Trophoblast cell (in vitro differentiated cells and primary cell): Measurements from ENCODE around the gene PEX7.
"Not testable (repeated sequence)": the region's sequence is repeated elsewhere in the genome, so short reads cannot be mapped to it uniquely, and the experiment has no call there.

Source experiments
- DNase-seq, 2 donors: peaks; one replicate each; pipeline ENCODE4 v3.0.0-alpha.2; 2016
- H2AFZ ChIP-seq: 2 replicates; pipeline ENCODE4 v1.6.1; 2013; ENCODE audit warnings: low read length, moderate library complexity, mild to moderate bottlenecking; ENCODE audit not compliant: insufficient read depth, poor library complexity
- H2AK5ac ChIP-seq: 2 replicates; pipeline ENCODE4 v1.6.1; 2013; ENCODE audit warnings: mild to moderate bottlenecking, low read length
- H2BK120ac ChIP-seq: 2 replicates; pipeline ENCODE4 v1.6.1; 2013; ENCODE audit warnings: low read length, mild to moderate bottlenecking, moderate library complexity; ENCODE audit not compliant: insufficient read depth, poor library complexity
- H2BK12ac ChIP-seq: 2 replicates; pipeline ENCODE4 v1.6.1; 2013; ENCODE audit warnings: mild to moderate bottlenecking, low read length, moderate library complexity
- H2BK5ac ChIP-seq: 2 replicates; pipeline ENCODE4 v1.6.1; 2013; ENCODE audit warnings: low read length, low read depth, moderate library complexity, mild to moderate bottlenecking; ENCODE audit not compliant: poor library complexity
- H3K14ac ChIP-seq: 2 replicates; pipeline ENCODE4 v1.6.1; 2013; ENCODE audit warnings: mild to moderate bottlenecking, low read length
- H3K18ac ChIP-seq: 2 replicates; pipeline ENCODE4 v1.6.1; 2013; ENCODE audit warnings: mild to moderate bottlenecking, low read length
- H3K23ac ChIP-seq: 2 replicates; pipeline ENCODE4 v1.6.1; 2013; ENCODE audit warnings: low read length
- H3K27ac ChIP-seq: 2 replicates; pipeline ENCODE4 v1.5.1; 2013; ENCODE audit warnings: low read depth, mild to moderate bottlenecking, inconsistent platforms, low read length, moderate library complexity
- H3K27me3 ChIP-seq: 2 replicates; pipeline ENCODE4 v1.6.1; 2013; ENCODE audit warnings: inconsistent platforms, mild to moderate bottlenecking, low read length, moderate library complexity; ENCODE audit not compliant: insufficient read depth
- H3K36me3 ChIP-seq, 2 experiments: 1 replicate in 1 of 2; 2 replicates in 1 of 2; pipeline ENCODE4 v1.6.1; 2013; ENCODE audit warnings: low read length in 2 of 2, mild to moderate bottlenecking in 2 of 2, moderate library complexity in 1 of 2; ENCODE audit not compliant: insufficient read depth in 2 of 2, control insufficient read depth in 1 of 2
- H3K4ac ChIP-seq: 2 replicates; pipeline ENCODE4 v1.6.1; 2013; ENCODE audit warnings: low read depth, mild to moderate bottlenecking, low read length, moderate library complexity
- H3K4me1 ChIP-seq, 2 experiments: 1 replicate in 1 of 2; 2 replicates in 1 of 2; pipeline ENCODE4 v1.6.1; 2013; ENCODE audit warnings: low read length in 2 of 2, mild to moderate bottlenecking in 2 of 2, moderate library complexity in 1 of 2; ENCODE audit not compliant: insufficient read depth in 2 of 2, control insufficient read depth in 1 of 2
- H3K4me2 ChIP-seq: 2 replicates; pipeline ENCODE4 v1.6.1; 2013; ENCODE audit warnings: inconsistent platforms, mild to moderate bottlenecking, low read length, moderate library complexity
- H3K4me3 ChIP-seq: 2 replicates; pipeline ENCODE4 v1.5.1; 2013; ENCODE audit warnings: mild to moderate bottlenecking, low read depth, low read length, inconsistent platforms
- H3K79me1 ChIP-seq: one replicate; pipeline ENCODE4 v1.6.1; 2013; ENCODE audit warnings: low read length
- H3K79me2 ChIP-seq: 2 replicates; pipeline ENCODE4 v1.6.1; 2013; ENCODE audit warnings: low read length, mild to moderate bottlenecking; ENCODE audit not compliant: control insufficient read depth, insufficient read depth, poor library complexity
- H3K9ac ChIP-seq: 2 replicates; pipeline ENCODE4 v1.6.1; 2013; ENCODE audit warnings: mild to moderate bottlenecking, low read length
- H3K9me3 ChIP-seq: 2 replicates; pipeline ENCODE4 v1.6.1; 2013; ENCODE audit warnings: low read depth, mild to moderate bottlenecking, control low read depth, inconsistent platforms, low read length; ENCODE audit not compliant: insufficient read depth
- H4K12ac ChIP-seq: 2 replicates; pipeline ENCODE4 v1.6.1; 2013; ENCODE audit warnings: low read depth, mild to moderate bottlenecking, low read length, moderate library complexity
- H4K8ac ChIP-seq: 2 replicates; pipeline ENCODE4 v1.6.1; 2013; ENCODE audit warnings: low read depth, mild to moderate bottlenecking, low read length, moderate library complexity
- H4K91ac ChIP-seq: one replicate; pipeline ENCODE4 v1.6.1; 2013; ENCODE audit warnings: low read depth, mild to moderate bottlenecking, low read length, moderate library complexity
- WGBS: extraction: QIAGEN DNeasy Blood & Tissue Kit; methylation state at CpG from one replicate; pipeline ENCODE4 v1.1.7; 2013; ENCODE audit warnings: missing lambda C conversion rate; ENCODE audit not compliant: insufficient read length, insufficient coverage; ENCODE audit errors: extremely low coverage; 5-methylcytosine and 5-hydroxymethylcytosine counted together

PEX7 gene

DNA sequence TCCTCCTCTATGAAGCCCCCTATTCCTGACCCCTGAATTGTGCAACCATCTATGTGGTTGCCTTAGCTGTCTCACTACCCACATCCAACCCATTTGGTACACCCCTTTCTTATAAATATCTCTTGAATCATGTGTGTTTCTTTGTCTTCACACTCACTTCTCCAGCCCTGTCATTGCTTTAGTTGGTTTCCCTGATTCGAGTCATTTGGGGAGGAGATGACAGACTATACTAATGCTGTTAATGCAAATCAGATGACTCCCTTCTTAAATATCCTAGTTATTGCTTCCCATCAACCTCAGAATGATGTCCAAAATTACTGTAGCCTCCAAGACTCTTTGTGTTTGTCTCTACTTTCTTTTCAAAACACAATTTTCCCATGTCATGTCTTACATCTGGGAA lies 122.7 kb downstream of the PEX7 start:
- H3K27me3 ChIP-seq, result no peaks in the 10 kb centered on the region
- H3K9ac ChIP-seq, result no peak overlapping the region
- no peak overlapping the region for H3K4me2 ChIP-seq
- H3K9me3 ChIP-seq, result no peaks in the 10 kb centered on the region
- DNase-seq, result no peak
- H4K91ac ChIP-seq, result no peak overlapping the region
- no peak overlapping the region for H3K4me3 ChIP-seq
- H3K23ac ChIP-seq, result no peak overlapping the region
- H4K12ac ChIP-seq, result no peak overlapping the region
- no peaks in the 10 kb centered on the region for H3K79me1 ChIP-seq
- no peaks in the 10 kb centered on the region for H3K4me1 ChIP-seq
- H2BK120ac ChIP-seq, result no peak overlapping the region
- no peaks in the 10 kb centered on the region for H3K36me3 ChIP-seq
- no peak overlapping the region for H2BK5ac ChIP-seq
- no peak overlapping the region for H3K27ac ChIP-seq
- no peak overlapping the region for H2AK5ac ChIP-seq
- no peak overlapping the region for H3K14ac ChIP-seq
- H3K18ac ChIP-seq, result no peak overlapping the region
- H2AFZ ChIP-seq, result no peak overlapping the region
- H3K79me2 ChIP-seq, result no peaks in the 10 kb centered on the region
- H4K8ac ChIP-seq, result no peak overlapping the region
- H2BK12ac ChIP-seq, result no peak overlapping the region
- no peak overlapping the region for H3K4ac ChIP-seq
- no CpG with 5 or more reads among the region's 1 CpG for WGBS

DNA sequence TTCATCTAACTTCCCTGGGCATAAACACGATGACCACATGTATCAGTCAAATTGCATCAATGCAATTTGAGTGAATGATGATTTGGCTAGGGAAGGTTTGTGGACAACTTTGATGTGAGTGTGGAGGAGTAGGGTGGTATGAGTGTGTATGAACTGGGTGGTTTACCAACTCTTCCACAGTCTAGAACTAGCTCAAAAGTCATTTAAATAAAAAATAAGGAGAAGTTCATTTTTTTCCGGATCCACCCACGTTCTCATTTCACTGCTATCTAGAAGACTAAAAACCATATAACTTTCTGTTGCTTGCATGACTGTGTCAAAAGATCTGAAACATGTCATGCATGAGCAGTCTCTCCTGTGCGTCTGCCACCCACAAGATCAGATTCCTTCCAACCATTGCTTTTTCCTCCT lies 123.3 kb downstream of the PEX7 start:
- Histone ChIP-seq H2AFZ (no peak overlapping the region), H2BK5ac (no peak overlapping the region), H4K12ac (no peak overlapping the region), H3K9ac (no peak overlapping the region), H3K4ac (no peak overlapping the region), H2BK12ac (no peak overlapping the region), H3K4me3 (no peak overlapping the region), H4K91ac (no peak overlapping the region), H3K18ac (no peak overlapping the region), H4K8ac (no peak overlapping the region), H3K9me3 (no peaks in the 10 kb centered on the region), H3K36me3 (no peaks in the 10 kb centered on the region), H3K14ac (no peak overlapping the region), H3K27me3 (no peaks in the 10 kb centered on the region), H3K79me2 (no peaks in the 10 kb centered on the region), H3K4me2 (no peak overlapping the region), H2AK5ac (no peak overlapping the region), H3K79me1 (no peaks in the 10 kb centered on the region), H3K4me1 (no peaks in the 10 kb centered on the region), H2BK120ac (no peak overlapping the region), H3K27ac (no peak overlapping the region), H3K23ac (no peak overlapping the region)
- DNase-seq, result no peak
- no CpG with 5 or more reads among the region's 4 CpGs for whole genome bisulfite sequencing

DNA sequence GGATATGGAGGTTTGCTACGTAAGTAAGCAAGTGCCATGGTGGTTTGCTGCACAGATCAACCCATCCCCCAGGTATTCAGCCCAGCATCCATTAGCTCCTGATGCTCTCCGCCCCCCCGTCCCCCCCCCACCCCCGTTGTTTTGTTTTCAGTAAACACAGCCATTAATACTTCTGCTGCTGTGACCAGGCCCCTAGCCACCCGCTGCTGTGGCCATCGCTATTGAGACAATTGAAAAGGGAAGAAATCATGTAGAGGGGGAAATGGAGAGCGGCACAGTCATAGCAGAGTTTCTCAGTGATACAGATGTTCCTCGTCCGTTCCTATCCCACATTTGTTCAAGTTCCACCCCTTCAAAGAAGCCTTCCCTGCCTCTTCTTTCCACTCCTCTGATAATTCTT lies 124.6 kb downstream of the PEX7 start:
- H3K9me3 ChIP-seq, result no peaks in the 10 kb centered on the region
- no CpG with 5 or more reads among the region's 9 CpGs for WGBS
- H3K4me3 ChIP-seq, result no peak overlapping the region

DNA sequence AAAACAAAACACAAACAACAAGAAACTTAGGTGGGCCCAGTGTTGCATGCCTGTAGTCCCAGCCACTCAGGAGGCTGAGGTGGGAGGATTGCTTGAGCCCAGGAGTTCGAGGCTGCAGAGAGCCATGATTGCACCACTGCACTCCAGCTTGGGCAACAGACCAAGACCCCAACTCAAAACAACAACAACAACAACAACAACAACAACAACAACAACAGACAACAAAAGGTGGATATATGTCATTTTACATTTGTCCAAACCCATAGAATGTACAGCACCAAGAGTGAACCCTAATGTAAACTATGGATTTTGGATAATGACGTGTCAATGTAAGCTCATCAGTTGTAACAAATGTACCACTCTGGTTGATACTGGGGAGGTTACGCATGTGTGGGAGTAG lies 127.6 kb downstream of the PEX7 start:
- H4K12ac ChIP-seq, H4K8ac ChIP-seq, H3K4me3 ChIP-seq, H3K14ac ChIP-seq, H2BK5ac ChIP-seq, H2BK12ac ChIP-seq, H3K27ac ChIP-seq, H3K9ac ChIP-seq, H3K23ac ChIP-seq, H4K91ac ChIP-seq, H2AK5ac ChIP-seq, H3K27me3 ChIP-seq, H3K79me1 ChIP-seq, H3K4me2 ChIP-seq, H3K18ac ChIP-seq, H3K36me3 ChIP-seq, H2BK120ac ChIP-seq, H3K79me2 ChIP-seq, DNase-seq, H3K4ac ChIP-seq, H3K9me3 ChIP-seq, H3K4me1 ChIP-seq, H2AFZ ChIP-seq: not testable (repeated sequence)
- no CpG with 5 or more reads among the region's 3 CpGs for WGBS

More for the DNA sequence above, 124.6 kb downstream of the PEX7 start:
- Histone ChIP-seq H3K27me3 (no peaks in the 10 kb centered on the region), H2BK12ac (no peak overlapping the region), H3K79me2 (no peaks in the 10 kb centered on the region), H4K91ac (no peak overlapping the region), H3K18ac (no peak overlapping the region), H3K9ac (no peak overlapping the region), H3K4ac (no peak overlapping the region), H2BK120ac (no peak overlapping the region), H3K79me1 (no peaks in the 10 kb centered on the region), H3K4me2 (no peak overlapping the region), H2AK5ac (no peak overlapping the region), H3K14ac (no peak overlapping the region), H3K27ac (no peak overlapping the region), H2AFZ (no peak overlapping the region), H3K4me1 (no peaks in the 10 kb centered on the region), H4K8ac (no peak overlapping the region), H3K23ac (no peak overlapping the region), H3K36me3 (no peaks in the 10 kb centered on the region), H2BK5ac (no peak overlapping the region), H4K12ac (no peak overlapping the region)
- no peak for DNase-seq
